ENCODE data around the gene ST7.

GRCh38 chr7:117051808-117052207 lies 98.5 kb downstream of the ST7 start:
- TF ChIP-seq POLR2AphosphoS5 (IDR thresholded peaks at IDR 0.05) (no peak), CTCF (IDR thresholded peaks at IDR 0.05) (no peak), POLR2A (IDR thresholded peaks at IDR 0.05) (no peak), EP300 (IDR thresholded peaks at IDR 0.05; ENCODE audit: low read depth) (no peak)

All from transverse colon (tissue), 4 donors.